IPS-18a (cell line): ENCODE measurements around the gene CDC14A.

Source experiments
- H3K27ac ChIP-seq: one replicate; pipeline ENCODE4 v1.5.1; 2013; ENCODE audit warnings: low read length
- H3K27me3 ChIP-seq: one replicate; pipeline ENCODE4 v1.6.1; 2013; ENCODE audit warnings: mild to moderate bottlenecking, low read length; ENCODE audit not compliant: control insufficient read depth, insufficient read depth
- H3K36me3 ChIP-seq: one replicate; pipeline ENCODE4 v1.6.1; 2013; ENCODE audit warnings: low read depth, low read length; ENCODE audit not compliant: control insufficient read depth
- H3K4me1 ChIP-seq: one replicate; pipeline ENCODE4 v1.6.1; 2013; ENCODE audit warnings: low read depth, low read length; ENCODE audit not compliant: control insufficient read depth
- H3K4me3 ChIP-seq: one replicate; pipeline ENCODE4 v1.5.1; 2013; ENCODE audit warnings: low read length
- H3K9ac ChIP-seq: one replicate; pipeline ENCODE4 v1.6.1; 2013; ENCODE audit warnings: mild to moderate bottlenecking, low read length, moderate library complexity
- H3K9me3 ChIP-seq: one replicate; pipeline ENCODE4 v1.6.1; 2013; ENCODE audit warnings: low read depth, low read length; ENCODE audit not compliant: control insufficient read depth

CDC14A gene

DNA sequence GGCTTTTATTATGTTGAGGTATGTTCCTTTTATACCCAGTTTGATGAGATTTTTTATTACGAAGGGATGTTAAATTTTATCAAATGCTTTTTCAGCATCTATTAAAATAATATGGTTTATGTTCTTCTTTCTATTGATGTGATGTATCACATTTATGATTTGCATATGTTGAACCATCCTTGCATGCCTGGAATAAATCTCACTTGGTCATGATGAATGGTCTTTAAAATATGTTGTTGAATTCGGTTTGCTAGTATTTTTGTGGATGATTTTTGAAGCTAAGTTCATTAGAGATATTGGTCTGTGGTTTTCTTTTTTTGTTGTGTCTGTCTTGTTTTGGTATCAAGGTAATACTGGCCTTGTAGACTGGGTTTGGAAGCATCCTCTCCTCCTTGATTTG is 199.7 kb downstream of the CDC14A start:
- H3K4me1 ChIP-seq: no peaks in the 10 kb centered on the region
- no peaks in the 10 kb centered on the region for H3K27me3 ChIP-seq
- H3K4me3 ChIP-seq: no peak overlapping the region
- H3K36me3 ChIP-seq: no peaks in the 10 kb centered on the region
- H3K27ac ChIP-seq: no peak overlapping the region
- H3K9me3 ChIP-seq: peaks cover 2% of the 10 kb centered on the region
- H3K9ac ChIP-seq: no peak overlapping the region

DNA sequence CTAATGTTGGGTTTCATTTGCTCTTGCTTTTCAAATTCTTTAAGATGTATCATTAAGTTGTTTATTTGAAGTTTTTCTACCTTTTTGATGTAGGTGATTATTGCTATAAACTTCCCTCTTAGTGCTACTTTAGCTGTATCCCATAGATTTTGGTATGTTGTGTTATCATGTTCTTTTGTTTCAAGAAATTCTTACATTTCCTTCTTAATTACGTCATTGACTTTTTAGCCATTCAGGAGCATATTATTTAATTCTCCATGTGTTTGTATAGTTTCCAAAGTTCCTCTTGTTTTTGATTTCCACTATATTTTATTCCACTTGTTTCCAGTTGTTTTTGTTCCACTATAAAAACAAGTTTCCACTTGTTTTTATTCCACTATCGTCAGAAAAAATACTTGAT is 200.6 kb downstream of the CDC14A start:
- H3K4me1 ChIP-seq: peaks cover 5% of the 10 kb centered on the region
- no peaks in the 10 kb centered on the region for H3K27me3 ChIP-seq
- no peaks in the 10 kb centered on the region for H3K36me3 ChIP-seq
- H3K9me3 ChIP-seq: peaks cover 2% of the 10 kb centered on the region
- no peak overlapping the region for H3K9ac ChIP-seq
- no peak overlapping the region for H3K27ac ChIP-seq
- H3K4me3 ChIP-seq: no peak overlapping the region

DNA sequence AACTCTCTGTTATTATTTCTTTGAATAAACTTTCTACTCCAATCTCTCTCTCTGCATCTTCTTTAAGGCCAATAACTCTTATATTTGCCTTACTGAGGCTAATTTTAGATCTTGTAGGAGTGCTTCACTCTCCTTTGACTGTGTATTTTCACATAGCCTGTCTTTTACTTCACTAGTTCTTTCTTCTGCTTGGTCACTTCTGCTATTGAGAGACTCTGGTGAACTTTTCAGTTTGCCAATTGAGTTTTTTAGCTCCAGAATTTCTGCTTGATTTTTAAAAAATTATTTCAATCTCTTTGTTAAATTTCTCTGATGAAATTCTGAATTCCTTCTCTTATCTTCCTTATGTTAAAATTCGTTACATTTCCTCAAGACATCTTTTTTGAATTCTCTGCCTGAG is 203.9 kb downstream of the CDC14A start:
- no peak overlapping the region for H3K4me3 ChIP-seq
- H3K9me3 ChIP-seq: no peaks in the 10 kb centered on the region
- no peaks in the 10 kb centered on the region for H3K36me3 ChIP-seq
- H3K27ac ChIP-seq: no peak overlapping the region
- H3K27me3 ChIP-seq: no peaks in the 10 kb centered on the region
- H3K9ac ChIP-seq: no peak overlapping the region
- peaks cover 6% of the 10 kb centered on the region for H3K4me1 ChIP-seq

DNA sequence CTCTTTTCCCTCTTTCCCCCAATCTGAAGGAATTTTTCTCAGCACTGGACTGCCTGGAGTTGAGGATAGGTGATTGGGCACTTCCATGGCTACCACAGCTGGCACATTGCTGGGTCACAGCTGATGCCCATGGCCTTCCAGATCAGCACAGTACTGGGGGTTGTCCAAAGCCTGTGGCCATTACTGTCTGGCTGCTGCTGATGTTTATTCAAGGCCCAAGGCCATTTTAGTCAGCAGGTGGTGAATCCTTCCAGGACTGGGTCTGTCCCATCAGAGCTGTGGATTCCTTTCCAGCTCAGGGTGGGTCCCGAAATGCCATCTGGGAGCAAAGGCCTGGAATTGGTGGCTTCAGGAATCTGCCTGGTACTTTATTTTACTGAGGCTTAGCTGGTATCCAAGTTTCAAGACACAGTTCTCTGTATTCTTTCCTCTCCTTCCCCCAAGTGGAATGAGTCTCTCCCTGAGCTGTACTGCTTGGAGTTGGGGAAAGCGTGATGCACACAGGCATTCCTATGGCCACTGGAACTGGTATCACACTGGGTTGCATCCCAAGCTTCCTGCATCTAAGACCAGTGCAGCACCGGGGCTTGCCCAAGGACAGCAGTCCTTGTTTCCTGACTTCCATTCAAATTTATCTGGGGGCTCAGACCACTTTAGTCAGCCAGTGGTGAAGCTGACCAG is 204.8 kb downstream of the CDC14A start:
- H3K9me3 ChIP-seq: no peaks in the 10 kb centered on the region
- peaks cover 6% of the 10 kb centered on the region for H3K4me1 ChIP-seq
- no peak overlapping the region for H3K27ac ChIP-seq
- no peaks in the 10 kb centered on the region for H3K36me3 ChIP-seq
- no peaks in the 10 kb centered on the region for H3K27me3 ChIP-seq
- no peak overlapping the region for H3K4me3 ChIP-seq
- H3K9ac ChIP-seq: no peak overlapping the region

DNA sequence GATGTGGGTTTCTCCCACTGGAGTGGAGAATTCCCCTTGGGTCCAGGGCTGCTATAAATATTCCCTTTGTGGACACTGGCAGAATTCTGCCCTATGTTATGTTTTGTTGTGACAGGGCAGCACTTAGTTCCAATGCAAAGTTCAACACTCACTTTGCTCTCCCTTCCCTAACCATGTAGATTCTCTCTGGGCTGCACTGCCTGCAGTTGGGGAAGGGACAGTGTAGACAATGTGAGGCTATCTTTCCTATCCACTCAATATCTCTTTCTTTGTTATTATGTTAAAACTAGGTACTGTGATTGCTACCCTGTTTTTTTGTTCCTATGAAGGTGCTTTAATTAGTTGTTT is 205.3 kb downstream of the CDC14A start:
- no peaks in the 10 kb centered on the region for H3K27me3 ChIP-seq
- H3K9me3 ChIP-seq: no peaks in the 10 kb centered on the region
- H3K27ac ChIP-seq: no peak overlapping the region
- no peak overlapping the region for H3K4me3 ChIP-seq
- no peak overlapping the region for H3K9ac ChIP-seq
- H3K36me3 ChIP-seq: no peaks in the 10 kb centered on the region
- peaks cover 6% of the 10 kb centered on the region for H3K4me1 ChIP-seq

DNA sequence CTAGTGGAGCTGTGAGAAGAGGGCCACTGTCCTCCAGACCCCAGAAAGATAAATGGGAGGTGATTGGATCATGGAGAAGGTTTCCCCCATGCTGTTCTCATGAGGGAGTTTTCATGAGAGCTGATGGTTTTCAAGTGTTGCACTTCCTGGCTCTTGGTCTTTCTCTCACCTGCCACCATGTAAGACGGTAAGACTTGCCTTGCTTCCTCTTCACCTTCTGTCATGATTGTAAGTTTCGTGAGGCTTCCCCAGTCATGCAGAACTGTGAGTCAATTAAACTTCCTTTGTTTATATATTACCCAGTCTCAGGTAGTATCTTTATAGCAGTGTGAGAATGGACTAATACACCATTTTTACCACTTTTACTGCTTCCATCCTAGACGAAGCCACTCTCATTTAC is 213.2 kb downstream of the CDC14A start:
- Histone ChIP-seq H3K9ac (no peak overlapping the region), H3K27ac (no peak overlapping the region), H3K9me3 (no peaks in the 10 kb centered on the region), H3K4me3 (no peak overlapping the region), H3K27me3 (no peaks in the 10 kb centered on the region), H3K4me1 (no peaks in the 10 kb centered on the region), H3K36me3 (no peaks in the 10 kb centered on the region)

DNA sequence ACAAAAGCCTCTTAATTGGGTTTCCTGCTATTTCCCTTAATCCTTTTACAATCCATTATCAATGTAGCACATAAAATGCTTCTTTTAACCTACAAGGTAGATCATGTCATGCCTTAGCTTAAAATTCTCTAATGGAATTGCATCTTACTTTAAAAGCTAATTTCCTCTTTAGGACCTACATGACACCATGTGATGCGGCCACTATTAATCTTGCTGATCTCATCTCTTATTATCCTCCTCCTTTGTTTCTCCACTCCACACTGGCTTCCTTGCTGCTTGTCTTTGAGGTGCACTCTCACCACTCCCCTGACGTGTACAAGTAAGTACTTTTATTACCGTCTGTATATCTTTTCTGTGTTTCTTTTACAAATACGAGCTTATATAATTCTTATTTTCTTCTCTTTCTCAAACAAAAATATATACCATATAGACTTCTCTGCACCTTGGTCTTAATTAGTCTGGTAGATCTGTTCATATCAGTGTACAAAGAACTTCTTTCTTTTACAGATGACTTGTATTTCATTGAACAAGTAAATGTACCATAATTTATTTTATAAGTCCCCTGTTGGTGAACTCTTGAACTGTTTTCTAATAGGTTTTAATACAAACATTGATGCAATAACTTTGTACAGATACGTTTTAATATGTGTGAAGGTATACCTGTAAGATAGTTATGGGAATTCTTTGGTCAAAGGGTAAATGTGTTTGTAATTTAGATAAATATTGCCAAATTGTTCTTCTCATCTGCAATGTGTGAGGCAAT is 213.8 kb downstream of the CDC14A start:
- Histone ChIP-seq H3K4me1 (no peaks in the 10 kb centered on the region), H3K9ac (no peak overlapping the region), H3K27me3 (no peaks in the 10 kb centered on the region), H3K9me3 (no peaks in the 10 kb centered on the region), H3K27ac (no peak overlapping the region), H3K4me3 (no peak overlapping the region), H3K36me3 (no peaks in the 10 kb centered on the region)

DNA sequence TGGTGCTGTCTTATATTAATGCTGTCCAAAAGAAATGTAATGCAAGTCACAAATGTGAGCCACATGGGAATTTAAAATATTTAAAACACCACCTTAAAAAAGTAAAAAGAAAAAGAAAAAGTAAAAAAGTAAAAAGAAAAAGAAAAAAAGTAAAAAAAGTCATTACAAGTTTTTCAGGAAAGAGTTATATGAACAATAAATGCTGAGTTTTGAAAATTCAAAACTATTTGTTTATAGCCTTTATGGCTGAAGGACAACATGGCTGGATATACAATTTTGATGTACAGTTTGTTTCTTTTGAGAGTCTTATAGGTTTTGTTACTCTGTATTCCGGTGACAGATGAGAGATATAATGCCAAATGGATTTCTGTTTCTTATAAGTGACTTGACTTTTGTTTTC is 214.8 kb downstream of the CDC14A start:
- H3K27ac ChIP-seq: no peak overlapping the region
- H3K4me3 ChIP-seq: no peak overlapping the region
- H3K9ac ChIP-seq: no peak overlapping the region
- no peaks in the 10 kb centered on the region for H3K4me1 ChIP-seq
- H3K36me3 ChIP-seq: no peaks in the 10 kb centered on the region
- no peaks in the 10 kb centered on the region for H3K27me3 ChIP-seq
- H3K9me3 ChIP-seq: no peaks in the 10 kb centered on the region
